ENCODE data around the gene CCS. TPM values are rescaled to one million over a fixed set of nuclear protein-coding genes. Genes with fewer than 3 reads are reported as not detected.
"Not testable (repeated sequence)": the region's sequence is repeated elsewhere in the genome, so short reads cannot be mapped to it uniquely, and the experiment has no call there.

Gene CCS
- polyA plus RNA-seq, 1 donor, result 33.0 TPM

DNA sequence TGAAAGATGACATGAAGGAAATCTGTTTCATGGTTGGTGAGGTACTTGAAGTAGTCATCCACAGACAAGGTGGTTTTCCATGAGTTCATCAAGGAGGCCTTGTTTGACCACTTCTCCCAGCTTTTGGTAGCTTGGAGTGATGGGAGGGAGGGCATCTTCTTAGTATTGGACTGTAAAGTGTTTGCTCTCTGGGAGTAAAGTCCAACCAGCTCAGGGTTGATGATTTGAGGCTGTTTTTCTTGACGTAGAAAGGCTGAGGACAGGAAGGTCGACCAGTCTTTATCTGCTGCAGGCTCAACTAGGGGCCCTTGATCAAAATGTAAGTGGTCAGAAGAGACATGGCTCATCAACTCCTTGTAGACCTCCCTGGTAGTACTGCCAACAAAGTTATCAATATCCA is 1.8 kb upstream of the CCS start:
- DNase-seq (ENCODE audit: low read depth), result no peak

DNA sequence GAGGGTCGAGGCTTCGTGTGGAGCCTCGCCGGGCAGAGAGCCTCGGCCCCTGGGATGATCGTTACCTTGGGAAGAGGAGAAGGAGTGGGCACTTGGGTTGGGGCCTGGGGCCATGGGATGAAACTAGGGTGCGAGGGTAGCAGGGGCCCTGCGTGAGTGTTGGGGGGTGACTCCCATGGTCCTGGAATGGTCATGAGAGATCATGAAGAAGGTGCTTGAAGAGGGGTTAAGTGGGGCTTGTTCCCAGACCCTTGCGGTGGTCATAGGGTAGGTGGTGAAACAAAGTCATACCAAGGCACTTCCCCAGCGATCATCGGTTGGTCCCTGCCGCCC is 284 bp downstream of the CCS start:
- no peak for DNase-seq (ENCODE audit: low read depth)

DNA sequence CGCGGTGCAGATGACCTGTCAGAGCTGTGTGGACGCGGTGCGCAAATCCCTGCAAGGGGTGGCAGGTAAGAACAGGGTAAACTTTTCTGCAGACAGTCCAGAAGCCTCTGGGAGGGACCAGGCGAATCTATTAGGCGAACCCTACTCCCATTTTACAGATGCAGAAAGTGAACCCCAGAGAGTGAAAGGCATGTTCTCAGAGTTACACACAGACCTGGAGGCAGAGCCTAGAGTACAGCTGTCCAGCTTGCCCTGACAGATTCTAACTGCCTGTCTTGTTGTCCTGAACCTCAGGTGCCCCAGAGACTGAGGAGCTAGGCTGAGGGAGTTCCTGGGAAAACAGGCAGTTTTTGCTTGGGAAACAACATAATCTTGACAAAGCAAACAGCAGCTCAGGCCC is 665 bp downstream of the CCS start:
- DNase-seq (ENCODE audit: low read depth), result no peak

DNA sequence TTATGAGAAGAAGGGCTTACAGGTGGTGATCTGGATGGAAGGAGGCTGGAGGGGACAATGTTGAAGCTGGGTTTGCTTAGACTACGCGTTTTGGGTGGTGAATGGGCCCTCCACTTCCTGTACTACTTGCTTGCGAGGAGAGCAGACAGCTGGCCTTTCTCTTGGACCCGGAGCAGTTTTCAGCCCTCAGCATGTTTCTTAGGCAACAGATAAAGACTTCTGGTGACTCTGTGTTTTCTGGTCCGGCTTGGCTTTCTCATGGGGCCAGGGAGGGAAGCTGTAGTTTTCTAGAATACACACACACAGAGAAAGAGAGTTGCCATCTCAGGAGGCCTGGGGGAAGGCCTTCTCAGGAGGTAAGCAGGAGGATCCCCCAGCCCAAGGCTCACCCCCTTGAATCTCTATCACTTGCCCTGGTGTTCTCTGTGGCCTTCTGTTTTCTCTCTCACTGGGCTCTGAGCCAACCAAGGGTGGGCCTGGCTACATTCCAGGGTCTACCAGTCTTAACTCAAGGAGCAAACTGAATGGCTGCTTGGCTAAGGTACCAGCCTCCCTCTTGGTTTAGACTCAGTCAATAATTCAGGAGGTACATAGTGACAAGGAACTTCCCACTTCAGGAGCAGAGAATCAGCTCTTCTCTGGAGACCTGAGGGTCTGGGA is 2.4 kb downstream of the CCS start:
- no peak for DNase-seq (ENCODE audit: low read depth)

DNA sequence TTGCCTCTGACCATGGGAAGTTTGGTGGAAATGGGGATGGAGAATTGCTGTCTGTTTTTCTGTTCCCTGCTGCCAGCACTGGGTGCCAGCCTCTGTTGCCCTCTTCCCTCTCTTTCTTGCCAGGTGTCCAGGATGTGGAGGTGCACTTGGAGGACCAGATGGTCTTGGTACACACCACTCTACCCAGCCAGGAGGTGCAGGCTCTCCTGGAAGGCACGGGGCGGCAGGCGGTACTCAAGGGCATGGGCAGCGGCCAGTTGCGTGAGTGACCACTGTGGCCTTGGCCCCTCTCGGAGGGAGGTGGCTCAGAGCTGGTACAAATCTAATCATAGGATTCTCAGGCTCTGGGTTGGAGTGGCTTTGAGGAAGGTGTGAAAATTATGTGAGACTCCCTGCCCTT is 6.0 kb downstream of the CCS start:
- no peak for DNase-seq (ENCODE audit: low read depth)

DNA sequence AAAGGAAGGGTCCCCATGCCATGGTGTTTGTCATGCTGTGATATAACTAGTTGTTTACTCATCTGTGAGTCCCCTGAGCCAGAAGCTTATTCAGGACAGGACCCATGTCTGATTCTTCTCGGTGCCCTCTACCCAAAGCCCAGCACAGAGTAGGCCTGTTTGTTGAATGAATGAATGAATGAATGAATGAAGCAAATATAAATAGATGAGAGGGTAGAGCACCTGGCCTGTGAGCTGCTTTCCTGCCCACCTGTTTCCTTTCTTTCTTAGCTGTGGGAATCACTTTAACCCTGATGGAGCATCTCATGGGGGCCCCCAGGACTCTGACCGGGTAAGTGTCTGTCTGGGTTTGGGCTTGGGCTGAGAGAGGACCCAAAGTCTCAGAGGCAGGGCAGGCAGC is 7.2 kb downstream of the CCS start:
- DNase-seq (ENCODE audit: low read depth), result no peak

DNA sequence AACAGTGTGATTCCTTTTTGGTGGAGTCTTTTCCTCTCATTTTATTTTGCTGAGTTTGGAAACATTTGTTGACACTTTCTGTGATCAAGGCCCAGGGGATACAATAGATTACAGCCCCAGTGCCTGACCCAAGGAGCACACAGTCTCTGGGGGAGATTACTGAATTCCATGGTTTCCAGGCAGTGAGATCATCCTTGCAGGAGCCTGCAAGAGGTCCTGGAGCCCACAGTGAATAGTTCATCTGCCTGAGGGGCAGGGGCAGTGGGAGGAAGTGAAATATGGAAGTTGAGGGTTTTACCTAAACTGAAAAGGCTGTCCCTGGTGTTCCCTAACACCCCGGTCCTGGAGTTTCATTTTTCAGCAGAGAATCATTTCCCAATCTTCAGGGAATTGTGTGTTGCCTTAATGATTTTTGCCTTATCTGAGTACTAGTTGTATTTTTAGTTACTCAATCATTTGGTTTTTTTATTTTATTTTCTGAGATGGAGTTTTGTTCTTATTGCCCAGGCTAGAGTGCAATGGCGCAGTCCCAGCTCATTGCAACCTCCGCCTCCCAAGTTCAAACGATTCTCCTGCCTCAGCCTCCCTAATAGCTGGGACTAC is 7.7 kb downstream of the CCS start:
- DNase-seq (ENCODE audit: low read depth), result no peak

DNA sequence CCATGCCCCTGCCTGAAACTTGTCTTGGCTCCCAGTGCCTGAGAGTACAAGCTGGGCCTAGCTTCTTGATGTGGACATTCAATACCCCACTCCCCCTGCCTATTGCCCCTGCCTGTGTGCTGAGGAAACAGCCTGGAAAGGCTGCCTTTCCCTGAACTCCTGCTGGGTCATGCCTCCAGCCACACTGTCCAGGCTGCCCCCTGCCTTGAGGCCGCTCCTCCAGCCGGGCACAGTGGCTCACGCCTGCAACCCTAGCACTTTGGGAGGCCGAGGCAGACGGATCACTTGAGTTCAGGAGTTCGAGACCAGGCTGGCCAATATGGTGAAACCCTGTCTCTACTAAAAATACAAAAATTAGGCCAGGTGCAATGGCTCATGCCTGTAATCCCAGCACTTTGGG is 10.1 kb downstream of the CCS start:
- DNase-seq (ENCODE audit: low read depth), result no peak

DNA sequence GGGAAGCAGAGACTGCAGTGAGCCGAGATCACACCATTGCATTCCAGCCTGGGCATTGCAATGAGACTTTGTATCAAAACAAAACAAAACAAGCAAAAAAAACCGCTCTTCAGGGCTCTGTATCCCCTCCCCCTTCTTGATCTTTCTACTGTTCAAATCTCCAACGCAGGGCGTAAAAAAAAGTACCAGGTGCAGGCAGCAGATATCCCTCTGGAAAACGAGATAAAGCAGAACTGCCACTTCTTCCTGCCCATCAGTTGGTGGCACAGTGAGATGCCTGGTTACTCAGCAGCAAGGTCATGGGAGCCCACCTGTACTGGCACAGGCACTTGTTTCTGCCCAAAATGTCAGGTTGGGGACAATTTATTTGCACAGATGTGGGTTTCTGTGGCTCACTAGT is 11.2 kb downstream of the CCS start:
- no peak for DNase-seq (ENCODE audit: low read depth)

DNA sequence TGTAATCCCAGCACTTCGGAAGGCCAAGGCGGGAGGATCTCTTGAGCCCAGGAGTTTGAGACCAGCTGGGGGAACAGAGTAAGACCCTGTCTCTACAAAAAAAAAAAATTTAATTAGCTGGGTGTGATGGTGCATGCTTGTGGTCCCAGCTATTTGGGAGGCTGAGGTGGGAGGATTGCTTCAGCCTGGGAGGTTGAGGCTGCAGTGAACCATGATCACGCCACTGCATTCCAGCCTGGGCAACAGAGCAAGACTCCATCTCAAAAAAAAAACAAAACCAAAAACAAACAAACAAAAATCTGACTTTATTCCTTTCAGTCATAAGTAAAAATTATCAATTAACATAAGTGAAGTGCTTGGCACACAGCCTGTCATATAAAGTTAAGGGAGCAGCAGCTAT is 13.6 kb downstream of the CCS start:
- not testable (repeated sequence) for DNase-seq (ENCODE audit: low read depth)

DNA sequence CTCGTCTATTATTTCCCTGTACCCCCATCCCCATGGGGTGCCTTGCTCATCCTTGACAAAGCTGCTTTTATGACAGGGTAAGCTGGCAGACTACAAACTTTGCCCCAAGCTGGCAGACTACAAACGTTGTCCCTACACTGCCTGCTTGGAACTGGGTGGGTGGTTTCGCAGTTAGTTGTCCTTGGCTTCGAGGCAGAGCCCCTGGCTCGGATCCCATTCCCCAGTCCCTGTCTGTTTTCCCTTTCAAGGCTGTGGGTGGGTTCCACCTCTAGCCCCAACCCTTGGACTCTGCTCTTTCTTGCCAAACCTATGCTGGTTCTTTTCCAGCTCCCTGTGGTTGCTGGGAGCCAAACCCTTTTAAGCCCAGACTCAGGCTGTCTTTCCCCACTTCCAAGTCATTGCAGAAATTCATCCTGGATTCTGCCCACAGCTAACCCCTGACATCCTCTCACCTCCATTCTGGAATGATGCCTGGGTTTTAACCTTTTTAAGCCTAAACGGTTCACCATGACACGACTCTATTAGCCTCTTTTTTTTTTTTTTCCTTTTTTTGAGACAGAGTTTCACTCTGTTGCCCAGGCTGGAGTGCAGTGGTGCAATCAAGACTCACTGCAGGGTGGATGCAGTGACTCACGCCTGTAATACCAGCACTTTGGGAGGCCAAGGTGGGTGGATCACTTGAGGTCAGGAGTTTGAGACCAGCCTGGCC is 14.3 kb downstream of the CCS start:
- DNase-seq (ENCODE audit: low read depth), result no peak

DNA sequence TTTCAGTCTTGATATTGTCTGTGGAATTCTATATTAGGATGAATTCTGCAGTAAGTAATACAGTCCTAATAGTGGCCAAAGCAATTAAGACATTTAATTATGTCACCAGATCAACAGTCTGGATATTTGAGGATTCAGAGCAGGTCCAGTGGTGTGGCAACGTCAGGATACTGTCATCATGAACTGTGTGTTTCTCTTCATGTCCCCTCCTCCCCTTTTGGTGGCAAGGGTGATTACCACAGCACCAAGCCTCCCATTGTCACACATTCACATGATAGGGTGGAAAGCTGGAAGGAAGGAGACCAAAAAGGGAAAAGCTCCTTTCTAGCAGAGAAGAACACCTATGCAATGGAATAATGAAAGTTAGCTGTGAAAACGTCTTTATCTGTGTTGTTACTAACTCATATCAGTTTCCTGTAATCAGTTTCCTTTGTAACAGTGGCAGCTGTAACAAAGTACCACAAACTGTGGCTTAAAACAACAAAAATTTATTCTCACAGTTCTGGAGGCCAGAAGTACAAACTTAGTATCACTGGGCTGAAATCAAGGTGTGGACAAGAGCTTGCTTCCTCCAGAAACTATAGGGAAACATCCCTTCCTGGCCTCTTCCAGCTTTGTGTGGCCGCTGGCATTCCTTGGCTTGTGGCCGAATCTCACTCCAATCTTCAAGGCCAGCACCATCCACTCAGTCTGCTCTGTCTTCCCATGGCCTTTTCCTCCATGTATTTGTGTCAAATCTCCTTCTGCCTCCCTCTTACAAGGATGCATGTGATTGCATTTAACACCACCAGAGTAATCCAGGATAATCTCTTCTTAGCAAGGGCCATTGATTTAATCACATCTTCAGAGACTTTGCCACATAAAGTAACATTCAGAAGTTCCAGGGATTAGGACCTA is 17.0 kb downstream of the CCS start:
- no peak for DNase-seq (ENCODE audit: low read depth)

DNA sequence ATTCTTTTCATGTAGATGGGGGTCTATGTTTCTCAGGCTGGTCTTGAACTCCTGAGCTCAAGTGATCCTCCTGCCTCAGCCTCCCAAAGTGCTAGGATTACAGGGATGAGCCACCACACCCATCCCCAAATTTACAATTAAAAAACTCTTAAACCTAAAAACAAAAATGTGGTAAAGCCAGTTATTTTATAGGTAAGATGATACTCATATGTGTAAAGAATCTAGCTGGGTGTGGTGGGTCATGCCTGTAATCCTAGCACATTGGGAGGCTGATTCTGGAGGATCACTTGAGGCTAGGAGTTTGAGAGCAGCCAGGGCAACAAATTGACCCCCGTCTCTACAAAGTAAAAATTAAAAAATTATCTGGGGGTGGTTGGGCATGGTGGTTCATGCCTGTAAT is 19.5 kb downstream of the CCS start:
- no peak for DNase-seq (ENCODE audit: low read depth)

DNA sequence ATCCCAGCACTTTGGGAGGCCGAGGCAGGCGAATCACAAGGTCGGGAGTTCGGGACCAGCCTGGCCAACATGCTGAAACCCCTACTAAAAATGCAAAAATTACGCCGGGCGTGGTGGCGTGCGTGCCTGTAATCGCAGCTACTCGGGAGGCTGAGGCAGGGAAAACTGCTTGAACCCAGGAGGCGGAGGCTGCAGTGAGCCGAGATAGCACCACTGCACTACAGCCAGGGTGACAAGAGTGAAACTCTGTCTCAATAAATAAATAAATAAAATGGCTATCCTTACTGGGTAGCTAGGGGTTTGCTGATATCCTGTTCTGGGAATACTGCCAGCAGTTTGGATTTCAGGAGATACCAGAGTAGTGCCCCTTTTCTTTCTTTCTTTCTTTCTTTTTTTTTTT is 21.1 kb downstream of the CCS start:
- no peak for DNase-seq (ENCODE audit: low read depth)

DNA sequence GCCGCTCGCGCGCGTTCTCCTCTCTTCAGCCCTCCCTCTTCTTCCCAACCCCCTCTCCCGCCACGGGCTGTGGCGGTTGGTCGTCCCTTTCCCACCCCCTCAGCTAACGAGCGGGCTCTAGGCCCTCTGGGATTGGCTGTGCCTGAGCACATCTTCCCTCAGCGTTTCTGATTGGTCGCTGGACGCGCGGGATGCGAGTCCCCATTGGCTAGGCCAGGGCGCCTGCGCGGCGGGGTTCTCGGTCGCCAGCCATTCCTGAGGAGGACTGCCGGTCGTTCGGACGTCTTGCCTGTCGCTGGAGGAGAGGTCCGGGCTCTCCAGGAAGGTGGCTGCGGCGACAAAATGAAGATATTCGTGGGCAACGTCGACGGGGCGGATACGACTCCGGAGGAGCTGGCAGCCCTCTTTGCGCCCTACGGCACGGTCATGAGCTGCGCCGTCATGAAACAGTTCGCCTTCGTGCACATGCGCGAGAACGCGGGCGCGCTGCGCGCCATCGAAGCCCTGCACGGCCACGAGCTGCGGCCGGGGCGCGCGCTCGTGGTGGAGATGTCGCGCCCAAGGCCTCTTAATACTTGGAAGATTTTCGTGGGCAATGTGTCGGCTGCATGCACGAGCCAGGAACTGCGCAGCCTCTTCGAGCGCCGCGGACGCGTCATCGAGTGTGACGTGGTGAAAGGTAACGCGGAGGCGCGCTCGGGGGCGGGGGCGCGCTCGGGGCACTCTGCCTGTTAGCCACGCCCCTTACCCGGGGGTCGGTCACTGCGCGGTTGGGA is 23.6 kb downstream of the CCS start, which contains the start of gene RBM14:
Gene RBM14 (plus strand): TSS at position 252 of the 776 bp plus-strand sequence. CDS start 91 bp downstream, at position 343.
- peak; percentile 99 for DNase-seq (ENCODE audit: low read depth)

DNA sequence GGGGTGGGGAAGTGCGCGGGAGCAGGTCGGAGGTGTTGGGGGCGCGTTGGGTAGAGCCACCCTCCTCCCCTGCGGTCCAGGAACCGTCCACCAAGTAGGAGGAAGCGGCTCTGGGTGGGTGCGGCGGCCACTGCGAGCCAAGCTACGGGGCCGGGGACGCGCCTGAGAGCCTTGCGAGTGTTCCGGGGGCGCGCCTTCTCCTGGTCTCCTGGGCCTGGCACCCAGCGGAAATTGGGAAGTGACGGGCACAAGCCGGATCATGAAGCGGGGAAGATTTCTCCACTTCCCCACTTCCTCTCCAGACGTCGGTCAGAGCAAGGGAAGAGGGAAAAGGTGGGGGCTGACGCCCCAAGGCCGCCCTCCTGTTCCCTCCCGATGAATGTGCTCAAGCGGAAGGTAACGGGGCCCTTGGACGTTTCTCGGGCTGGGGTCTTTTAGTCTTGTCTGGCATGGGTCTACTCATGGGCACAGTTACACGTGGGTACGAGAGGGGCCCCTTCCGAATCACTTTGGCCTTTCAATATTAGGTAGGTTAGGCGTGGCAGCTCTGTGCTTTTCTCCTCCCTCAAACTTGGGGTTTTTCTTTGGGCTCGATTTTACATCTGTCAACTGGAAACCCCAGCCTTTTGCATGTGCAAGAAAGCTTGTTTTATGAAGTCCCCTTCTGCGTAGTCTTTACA is 24.3 kb downstream of the CCS start:
- DNase-seq (ENCODE audit: low read depth), result no peak

DNA sequence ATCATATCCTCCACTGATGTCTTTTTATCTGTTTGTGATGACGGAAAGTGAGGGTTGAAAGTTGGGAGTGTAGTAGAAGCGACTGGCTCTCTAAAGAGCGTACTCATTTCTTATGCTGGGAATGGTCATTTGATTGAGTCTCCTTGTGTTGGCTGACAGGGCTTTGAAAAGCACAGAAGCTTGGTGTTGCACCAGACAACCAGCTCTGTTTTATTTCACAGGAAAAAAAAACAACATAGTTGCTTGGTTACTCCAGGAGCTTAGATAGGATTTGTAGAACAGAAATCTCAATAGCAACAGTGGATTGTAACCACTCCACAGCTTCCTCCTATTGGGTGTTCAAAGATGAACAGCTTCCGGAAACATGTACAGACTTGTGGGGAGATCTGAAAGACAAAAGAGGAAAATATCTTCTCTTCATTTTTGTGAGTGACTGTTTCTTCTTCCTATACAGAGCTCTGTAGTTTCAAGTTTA is 26.1 kb downstream of the CCS start:
- peak; percentile 11 for DNase-seq (ENCODE audit: low read depth)

DNA sequence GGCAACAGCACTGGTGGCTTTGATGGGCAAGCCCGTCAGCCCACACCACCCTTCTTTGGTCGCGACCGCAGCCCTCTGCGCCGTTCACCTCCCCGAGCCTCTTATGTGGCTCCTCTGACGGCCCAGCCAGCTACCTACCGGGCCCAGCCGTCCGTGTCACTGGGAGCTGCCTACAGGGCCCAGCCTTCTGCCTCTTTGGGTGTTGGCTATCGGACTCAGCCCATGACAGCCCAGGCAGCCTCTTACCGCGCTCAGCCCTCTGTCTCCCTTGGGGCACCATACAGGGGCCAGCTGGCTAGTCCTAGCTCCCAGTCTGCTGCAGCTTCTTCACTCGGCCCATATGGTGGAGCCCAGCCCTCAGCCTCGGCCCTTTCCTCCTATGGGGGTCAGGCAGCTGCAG is 31.5 kb downstream of the CCS start:
- no peak for DNase-seq (ENCODE audit: low read depth)

DNA sequence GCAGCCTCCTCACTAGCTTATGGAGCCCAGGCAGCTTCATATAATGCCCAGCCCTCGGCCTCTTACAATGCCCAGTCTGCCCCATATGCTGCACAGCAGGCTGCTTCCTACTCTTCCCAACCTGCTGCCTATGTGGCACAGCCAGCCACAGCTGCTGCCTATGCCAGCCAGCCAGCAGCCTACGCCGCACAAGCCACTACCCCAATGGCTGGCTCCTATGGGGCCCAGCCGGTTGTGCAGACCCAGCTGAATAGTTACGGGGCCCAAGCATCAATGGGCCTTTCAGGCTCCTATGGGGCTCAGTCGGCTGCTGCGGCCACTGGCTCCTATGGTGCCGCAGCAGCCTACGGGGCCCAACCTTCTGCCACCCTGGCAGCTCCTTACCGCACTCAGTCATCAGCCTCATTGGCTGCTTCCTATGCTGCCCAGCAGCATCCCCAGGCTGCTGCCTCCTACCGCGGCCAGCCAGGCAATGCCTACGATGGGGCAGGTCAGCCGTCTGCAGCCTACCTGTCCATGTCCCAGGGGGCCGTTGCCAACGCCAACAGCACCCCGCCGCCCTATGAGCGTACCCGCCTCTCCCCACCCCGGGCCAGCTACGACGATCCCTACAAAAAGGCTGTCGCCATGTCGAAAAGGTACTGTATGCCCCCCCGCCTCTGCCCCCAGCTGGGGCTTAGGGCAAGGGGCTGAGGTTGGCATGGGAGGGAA is 32.2 kb downstream of the CCS start:
- no peak for DNase-seq (ENCODE audit: low read depth)

DNA sequence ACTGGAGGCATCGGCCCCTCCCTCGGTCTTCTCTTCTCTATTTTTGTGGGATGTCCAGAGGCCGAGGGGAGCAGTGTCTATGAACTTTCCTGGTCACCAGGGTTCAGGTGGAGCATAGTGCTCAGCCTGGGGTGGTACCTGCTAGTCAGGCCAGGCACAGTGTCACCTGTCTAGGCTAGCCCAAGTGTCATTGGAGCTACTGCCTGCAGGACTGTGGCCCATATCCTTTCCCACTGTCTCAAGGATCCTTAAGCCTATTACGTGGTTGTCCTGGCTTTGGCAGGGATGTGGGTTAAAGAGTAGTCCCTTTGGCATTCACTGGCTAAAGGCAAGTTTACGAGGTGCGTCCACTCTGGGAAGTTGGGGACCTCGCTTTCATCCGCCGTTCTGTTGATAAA is 32.8 kb downstream of the CCS start:
- DNase-seq (ENCODE audit: low read depth), result no peak

Measured in forelimb muscle (tissue), 1 donor.